ENCODE measurements around the gene GJA5. TPM values are rescaled to one million over a fixed set of nuclear protein-coding genes. Genes with fewer than 3 reads are reported as not detected.

Gene GJA5
- polyA plus RNA-seq, 1 donor: 15.8 TPM

DNA sequence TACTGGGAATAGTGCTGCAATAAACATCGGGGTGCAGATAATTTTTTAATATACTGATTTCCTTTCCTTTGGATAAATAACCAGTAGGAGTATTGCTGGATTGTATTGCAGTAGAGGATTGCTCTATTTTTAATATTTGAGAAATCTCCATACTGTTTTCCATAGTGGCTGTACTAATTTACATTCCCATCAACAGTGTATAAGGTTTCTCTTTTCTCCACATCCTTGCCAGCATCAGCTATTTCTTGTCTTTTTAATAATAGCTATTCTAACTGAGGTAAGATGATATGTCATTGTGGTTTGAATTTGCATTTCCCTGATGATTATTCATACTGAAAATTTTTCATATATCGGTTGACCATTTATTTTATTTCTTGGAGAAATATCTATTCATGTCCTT is 31.1 kb downstream of the GJA5 start:
- no peak for DNase-seq (ENCODE audit: low read depth)

DNA sequence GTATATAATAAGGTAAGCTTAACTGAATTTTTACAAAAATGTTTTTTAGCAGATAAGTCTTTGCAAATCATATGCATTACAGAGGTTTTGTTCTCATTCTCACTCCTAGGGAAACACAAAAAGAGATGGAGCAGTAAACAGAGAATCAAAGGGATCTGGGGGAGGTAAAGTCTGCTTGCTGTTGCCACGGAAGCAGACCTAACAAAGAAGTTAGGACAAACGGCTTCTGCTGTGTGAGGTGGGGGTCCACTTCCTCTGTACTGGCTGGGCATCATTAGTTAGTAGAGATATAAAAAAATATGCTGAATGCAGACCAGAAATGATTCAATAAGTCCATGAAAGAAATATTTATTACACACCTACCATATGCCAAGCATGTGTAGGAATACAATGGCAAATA is 34.2 kb downstream of the GJA5 start:
- DNase-seq (ENCODE audit: low read depth): no peak

DNA sequence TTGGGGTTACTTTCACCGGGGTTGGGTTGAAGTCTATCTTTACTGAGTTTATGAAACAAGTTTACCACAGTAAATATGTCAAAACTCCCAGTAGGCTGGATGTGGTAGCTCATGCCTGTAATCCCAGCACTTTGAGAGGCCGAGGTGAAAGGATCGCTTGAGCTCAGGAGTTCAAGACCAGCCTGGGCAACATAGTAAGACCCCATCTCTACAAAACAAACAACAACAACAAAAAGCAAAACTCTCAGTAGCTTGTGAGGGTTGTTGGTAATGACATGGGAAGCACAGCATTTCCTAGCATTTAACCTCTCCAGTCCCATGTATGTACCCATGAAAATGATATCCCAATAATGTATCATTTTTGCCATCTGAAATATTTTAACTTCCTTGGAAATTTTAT is 34.7 kb downstream of the GJA5 start:
- no peak for DNase-seq (ENCODE audit: low read depth)

DNA sequence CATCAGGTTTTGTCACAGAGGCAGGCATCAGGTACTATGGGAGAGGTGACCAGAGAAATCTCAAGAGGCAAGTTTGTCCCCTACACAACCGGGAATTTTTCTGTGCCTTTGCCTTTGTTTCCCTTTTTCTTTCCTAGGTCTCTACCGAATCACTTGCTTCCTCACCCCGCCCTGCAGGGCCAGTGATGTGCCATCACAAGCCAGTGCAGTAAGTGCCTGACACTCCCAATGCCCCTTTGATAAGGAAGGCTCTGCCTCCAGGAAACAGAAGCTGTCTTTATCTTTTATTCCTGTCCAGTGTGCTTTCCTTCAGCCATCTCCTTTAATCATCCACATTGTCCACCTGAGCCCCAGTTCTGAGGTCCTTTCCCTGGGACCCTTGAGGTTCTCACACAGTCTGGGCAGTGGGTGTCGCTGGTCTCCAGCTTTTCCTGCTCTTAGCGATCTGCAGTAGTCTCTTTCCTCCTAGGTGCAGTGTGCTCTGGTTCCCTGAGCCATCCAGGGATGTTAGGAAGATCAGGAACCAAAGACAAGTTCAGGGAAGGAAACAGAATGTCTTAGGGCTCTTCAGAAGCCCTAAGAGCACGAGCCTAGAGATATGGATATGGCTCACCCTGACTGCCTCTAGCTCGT is 36.6 kb downstream of the GJA5 start:
- no peak for DNase-seq (ENCODE audit: low read depth)

DNA sequence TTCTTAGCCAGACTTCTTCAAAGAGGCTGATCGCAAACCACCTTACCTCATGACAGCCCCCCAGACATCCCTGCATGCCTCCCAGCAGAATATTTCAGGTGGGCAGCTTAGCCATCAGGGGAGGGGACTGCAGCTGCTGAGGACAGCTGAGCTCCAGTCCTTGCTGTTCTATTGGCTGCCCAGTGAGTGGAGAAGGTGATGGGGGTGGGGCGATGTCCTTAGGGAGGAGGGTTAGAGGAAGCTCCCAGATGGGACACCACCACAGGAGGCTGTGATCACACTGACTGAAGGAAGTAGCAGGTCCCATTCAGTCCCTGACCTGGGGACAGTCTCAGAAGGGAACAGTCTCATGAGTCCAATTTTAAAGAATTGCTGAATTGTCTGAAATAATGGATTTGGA is 38.3 kb downstream of the GJA5 start:
- DNase-seq (ENCODE audit: low read depth): no peak

DNA sequence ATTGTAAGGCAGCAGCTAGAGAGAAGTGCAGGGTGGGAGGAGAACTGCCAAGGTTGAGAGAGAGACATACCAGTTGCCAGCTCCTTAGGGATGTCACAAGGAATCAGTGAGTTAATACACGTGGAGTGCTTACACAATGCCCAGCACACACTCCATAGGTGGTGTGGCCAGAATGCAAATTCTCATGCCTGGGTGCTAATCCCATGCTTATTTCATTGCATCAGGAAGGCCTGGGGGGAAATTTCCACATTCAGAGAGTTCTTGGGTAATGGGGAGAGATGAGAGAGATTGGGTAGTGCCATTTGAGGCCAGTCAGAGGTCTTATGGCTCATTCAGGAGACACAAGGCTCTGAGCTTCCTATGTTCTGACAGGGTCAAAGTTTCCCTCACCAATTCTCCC is 38.7 kb downstream of the GJA5 start:
- no peak for DNase-seq (ENCODE audit: low read depth)

DNA sequence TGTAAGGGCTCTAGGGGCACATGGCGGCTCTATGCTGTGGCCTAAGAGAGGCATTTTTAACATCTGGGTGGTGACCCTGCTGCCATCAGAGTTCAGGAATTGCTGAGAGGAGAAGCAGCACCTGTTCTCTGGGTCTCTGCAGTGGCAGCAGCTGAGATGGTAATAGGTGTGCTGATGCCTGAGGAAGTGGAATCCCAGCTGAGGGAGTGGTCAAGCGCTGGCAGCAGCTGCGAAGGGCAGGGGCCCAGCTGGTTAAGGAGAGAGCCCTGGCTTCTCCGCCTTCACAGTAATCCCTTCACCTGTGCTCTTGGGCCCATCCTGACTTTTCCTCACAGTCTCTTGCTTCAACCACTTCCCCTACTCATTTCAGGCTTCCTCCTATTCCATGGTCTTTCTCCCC is 39.8 kb downstream of the GJA5 start:
- DNase-seq (ENCODE audit: low read depth): no peak

DNA sequence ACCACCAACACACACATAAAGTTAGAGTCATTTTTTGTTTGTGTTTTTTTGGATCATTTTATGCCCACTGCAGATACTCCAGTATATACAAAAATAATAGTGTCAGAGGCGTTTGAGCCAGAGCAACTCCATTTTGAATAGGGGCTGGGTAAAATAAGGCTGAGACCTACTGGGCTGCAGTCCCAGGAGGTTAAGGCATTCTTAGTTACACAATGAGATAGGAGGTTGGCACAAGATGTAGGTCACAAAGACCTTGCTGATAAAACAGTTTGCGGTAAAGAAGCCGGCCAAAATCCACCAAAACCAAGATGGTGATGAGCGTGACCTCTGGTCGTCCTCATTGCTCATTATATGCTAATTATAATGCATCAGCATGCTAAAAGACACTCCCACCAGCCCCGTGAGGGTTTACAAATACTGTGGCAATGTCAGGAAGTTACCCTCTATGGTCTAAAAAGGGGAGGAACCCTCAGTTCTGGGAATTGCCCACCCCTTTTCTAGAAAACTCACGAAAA is 40.6 kb downstream of the GJA5 start:
- no peak for DNase-seq (ENCODE audit: low read depth)

DNA sequence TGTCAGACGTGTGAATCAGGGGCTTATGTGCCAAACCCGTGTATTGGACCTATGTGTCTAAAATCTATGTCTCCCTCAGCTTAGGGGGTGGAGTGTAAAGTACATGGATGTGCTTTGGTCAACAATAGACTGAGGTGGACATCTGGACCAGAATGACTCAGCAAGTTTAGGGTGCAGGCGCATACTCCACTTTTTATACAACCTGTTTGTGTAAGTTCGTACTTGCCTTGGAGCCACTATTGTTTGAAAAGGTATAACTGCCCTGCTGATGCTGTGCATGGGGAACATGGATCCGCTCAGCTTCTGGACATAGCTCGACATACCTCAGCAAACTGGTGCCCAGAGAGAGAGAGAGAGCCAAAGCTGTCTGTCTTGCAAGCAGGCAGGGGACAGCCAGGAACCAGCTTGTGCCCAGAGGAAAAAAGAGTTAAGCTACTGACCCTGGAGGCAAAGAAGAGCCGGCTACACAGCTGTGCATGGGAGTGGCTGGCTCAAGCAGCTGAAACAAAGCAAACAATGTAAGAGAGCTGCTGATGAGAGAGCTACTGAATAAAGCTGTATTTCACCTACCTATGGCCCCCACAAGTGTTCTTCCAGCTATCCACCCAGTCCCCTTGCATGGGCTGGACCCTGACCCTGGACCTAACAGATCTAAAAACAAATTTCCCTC is 41.2 kb downstream of the GJA5 start:
- no peak for DNase-seq (ENCODE audit: low read depth)

DNA sequence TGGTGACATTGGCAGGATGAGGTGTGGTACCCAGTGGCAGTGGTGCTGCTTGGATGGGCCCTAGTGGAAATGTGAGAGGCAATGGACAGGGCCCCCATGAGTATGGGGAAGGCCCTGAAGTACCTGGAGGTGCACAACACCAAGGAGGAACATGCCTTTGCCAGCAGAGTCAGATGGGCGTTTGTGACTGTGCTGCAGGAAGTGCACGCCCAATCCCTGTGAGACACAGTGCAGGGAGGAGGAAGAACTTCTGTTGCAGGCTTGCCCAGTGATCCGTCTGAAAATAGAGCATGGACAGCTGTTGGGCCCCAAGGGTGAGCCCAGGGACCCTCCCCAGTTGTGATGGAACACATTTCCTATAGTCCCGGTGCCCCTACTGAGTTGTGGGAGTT is 42.7 kb downstream of the GJA5 start:
- no peak for DNase-seq (ENCODE audit: low read depth)

DNA sequence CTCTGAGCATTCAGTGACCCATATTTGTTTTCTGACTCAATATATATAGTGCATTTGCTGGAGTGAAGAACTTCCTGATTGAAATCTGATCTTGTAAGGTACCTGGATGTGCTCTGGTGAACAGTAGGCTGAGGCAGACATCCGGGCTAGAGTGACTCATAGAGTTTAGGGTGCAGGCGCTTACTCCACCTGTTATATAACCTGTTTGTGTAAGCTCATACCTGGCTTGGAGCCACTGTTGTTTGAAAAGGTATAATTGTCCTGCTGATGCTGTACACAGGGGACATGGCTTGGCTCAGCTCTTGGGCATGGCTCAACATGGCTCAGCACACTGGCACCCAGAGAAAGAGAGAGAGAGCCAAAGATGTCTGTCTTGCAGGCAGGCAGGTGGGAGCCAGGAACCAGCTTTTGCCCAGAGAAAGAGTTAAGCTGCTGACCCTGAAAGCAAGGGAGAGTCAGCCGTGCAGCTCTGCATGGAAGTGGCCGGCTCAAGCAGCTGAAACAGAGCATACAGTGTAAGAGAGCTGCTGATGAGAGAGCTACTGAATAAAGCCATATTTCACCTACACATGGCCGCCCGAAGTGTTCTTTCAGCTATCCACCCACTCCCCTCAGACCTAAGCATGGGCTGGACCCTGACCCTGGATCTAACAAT is 43.2 kb downstream of the GJA5 start:
- no peak for DNase-seq (ENCODE audit: low read depth)

DNA sequence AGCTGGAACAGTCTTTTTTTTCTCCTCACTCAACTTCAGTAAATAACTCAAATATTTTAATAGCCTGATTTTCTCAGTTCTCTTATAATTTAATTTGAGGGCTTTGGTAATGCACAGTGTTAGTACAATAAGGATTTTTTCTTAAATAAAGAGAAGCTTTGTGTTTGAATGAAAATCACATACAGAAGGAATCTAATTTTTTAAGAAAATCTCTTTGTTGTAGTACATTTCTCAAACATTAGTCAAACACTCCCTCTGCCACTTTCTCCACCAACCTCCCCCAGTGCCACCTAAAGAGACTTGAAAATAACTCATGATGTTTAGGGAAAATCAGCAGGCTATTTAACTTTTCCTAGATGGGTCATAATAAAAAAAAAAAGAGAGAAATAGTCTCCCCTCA is 47.8 kb downstream of the GJA5 start:
- DNase-seq (ENCODE audit: low read depth): no peak

Other genes with a start within 250 kb of the GJA5 start
- 18.8 TPM for gene BCL9, start 219.1 kb downstream of the GJA5 start, polyA plus RNA-seq (ENCODE audit: insufficient read length)
- gene ACP6, start 90.1 kb downstream of the GJA5 start, polyA plus RNA-seq (ENCODE audit: insufficient read length): 8.7 TPM
- gene GJA8, start 142.2 kb upstream of the GJA5 start, polyA plus RNA-seq (ENCODE audit: insufficient read length): not detected
- 23.4 TPM for gene GPR89B, start 167.8 kb upstream of the GJA5 start, polyA plus RNA-seq (ENCODE audit: insufficient read length)

Measured in forelimb muscle (tissue), 1 donor.